GM18951 (cell line): ENCODE data around the gene SVIP.

Experiments used
- POLR2A ChIP-seq: IDR thresholded peaks from 4 replicates; pipeline ENCODE4 v1.6.1; 2011; ENCODE audit warnings: mild to moderate bottlenecking; ENCODE audit not compliant: insufficient read length, insufficient read depth; ENCODE audit errors: extremely low read depth
- in situ Hi-C: fragments of 300-500 bp; cut with MboI; formaldehyde crosslinking; loops from one replicate; pipeline ENCODE4 v1.12.0; 2022; ENCODE audit warnings: low sequenced_read_pairs, mixed read lengths, inconsistent platforms; ENCODE audit not compliant: unreplicated experiment

SVIP gene

DNA sequence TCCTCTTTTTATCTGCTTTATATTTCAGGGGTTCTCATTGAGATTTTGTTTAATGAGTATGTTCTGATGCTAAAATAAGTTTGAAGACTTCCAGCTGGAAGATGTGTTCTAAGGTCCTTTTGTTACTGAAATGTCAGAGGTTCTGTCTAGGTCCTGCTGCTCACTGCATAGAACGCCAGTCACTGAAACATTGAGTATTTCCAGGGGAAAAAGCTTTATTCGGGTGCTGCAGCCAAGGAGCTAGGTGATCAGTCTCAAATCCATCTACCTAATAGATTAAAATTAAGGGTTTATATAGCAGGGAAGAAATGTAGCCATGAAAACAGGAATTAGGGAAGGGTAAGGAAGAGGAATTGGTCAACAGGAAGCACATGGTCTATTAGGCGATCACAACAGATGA is 19.7 kb downstream of the SVIP start:
- in situ Hi-C loops, result no loop called here

DNA sequence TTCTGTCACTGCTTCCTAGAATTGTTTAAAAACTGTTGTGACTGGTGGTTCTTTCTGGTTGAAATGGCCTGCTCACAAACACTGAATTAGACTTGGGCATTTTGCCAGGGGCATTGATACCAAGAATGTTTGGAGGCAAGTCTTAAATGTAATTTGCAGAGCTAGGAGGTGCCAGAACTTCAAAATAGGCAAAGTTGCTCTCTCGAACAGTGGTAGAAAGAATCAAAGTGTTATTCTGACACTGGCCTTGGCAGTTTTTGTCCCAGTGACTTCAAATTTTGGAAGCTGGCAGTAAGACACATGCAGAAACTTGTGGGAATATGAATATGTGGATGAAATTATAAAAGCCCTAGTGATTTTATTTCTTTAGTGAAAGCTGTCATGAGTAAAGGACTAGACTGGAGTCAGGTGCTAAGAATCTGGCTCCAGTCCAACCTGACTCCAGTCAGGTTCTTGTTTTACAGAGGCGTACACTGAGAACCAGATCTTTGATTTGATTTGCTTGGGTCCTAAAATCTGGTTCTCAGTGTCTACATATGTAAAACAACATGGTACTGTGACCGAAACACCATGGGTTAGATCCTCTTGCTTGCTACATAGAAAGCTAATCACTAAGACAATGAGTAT is 20.9 kb downstream of the SVIP start:
- in situ Hi-C loops, result no loop called here
- no peak for TF ChIP-seq POLR2A

More for the DNA sequence above, 19.7 kb downstream of the SVIP start:
- TF ChIP-seq POLR2A, result no peak

DNA sequence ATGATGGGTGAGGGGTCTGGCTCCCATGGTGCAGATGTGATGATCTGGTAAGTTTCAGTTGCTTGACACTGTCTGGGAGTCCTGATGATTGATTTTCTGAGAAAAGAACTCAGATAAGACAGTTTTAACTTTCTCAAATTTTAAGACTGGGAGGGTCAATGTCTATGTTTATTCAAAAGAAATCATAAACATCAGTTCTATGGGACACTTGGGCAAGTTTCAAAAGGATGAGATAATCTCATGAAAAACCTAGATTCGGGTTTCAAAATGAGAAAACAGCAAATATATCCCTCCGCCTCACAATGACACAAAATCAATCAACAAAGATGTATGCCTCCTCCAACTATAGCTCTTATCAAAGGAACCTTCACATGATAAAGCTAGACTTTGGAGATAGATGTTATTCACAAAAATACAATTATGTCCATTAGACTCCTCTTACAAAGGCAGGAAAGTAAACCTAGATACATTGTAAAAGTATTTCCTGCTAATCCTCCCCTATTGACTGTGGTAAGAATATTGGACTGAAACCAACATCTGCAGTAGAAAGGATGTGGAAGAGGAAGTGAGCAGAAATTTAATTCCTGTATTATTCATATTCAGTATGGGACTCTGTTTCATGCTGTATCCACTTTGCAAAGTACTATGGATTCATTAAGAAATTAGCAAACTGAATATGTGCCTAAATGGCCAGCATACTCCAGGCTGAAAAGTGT is 21.6 kb downstream of the SVIP start:
- TF ChIP-seq POLR2A, result no peak
- in situ Hi-C loops, result no loop called here

DNA sequence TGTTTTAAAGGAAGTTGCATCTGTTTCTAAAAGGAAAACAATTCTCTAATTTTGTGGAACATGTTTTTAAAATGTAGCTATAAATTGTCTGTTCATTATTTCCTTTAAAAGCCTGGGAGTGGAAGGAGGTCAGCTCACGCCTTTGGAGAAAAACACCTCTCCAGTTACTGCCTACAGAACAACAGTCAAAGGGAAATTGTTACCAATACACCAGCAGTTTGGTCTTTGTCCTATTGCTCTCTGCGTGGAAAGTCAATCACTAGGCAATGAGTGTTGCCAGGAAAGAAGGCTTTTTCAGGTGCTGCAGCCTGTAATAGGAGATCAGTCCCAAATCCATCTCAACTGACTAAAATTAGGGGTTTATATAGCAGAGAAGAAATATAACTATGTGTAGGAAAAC is 22.2 kb downstream of the SVIP start:
- in situ Hi-C loops, result no loop called here
- TF ChIP-seq POLR2A, result no peak

DNA sequence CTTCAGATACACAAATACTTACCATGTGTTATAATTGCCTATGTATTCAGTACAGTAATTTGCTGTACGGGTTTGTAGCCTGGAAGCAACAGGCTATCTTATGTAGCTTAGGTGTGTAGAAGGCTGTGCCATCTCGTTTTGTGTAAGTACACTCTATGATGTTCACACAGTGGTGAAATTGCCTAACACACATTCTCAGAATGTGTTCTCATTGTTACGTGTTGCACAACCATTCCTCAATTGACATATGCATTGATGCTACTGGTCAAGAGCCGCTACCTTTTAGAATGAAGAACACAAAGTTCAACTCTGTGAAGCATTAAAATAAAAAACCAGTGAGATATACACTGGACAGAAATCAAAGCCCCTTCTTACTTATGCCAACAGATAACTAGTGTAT is 26.7 kb downstream of the SVIP start:
- no peak for TF ChIP-seq POLR2A
- in situ Hi-C loops, result no loop called here

DNA sequence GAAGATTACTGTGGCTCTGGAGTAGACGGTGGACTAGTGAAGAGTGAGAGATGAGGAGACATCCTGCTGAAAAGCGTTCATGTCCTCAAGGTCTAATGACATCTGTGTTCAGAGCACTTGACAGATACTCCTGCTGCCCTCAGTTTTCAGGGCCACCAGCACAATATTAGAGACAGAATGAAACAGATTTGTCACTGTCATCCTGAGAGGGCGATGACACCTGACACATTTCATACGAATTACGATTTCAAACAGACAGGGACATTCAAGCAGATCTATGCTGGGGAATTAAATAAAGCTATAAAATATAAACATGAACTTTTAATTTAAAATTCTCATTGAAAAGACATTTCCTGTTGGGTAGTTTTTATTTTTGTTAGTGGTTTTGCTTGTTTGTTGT is 29.1 kb downstream of the SVIP start:
- in situ Hi-C loops, result no loop called here
- TF ChIP-seq POLR2A, result no peak

DNA sequence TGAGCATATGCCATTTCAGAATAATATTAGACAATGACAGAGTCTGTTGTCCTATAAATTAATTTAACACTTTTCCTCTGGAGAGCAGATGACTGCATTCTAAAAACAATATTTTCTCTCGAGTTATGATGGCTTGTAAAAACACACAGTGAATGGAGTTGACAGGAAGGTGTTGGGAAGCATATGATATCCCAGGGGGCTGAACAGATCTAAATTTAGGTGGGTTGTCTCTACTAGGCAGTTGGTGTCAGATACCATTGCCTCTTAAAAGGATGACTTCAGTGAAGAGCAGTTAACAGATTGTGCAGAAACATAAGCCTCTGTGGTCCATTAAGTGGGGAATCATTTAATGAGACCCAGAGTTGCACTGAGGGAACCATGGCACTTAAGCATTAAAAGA is 30.7 kb downstream of the SVIP start:
- no peak for TF ChIP-seq POLR2A
- in situ Hi-C loops, result loop anchor here (25.0 kb wide), 1 partner anchor 462 kb away; the partner anchor contains the start of gene SLC17A6

DNA sequence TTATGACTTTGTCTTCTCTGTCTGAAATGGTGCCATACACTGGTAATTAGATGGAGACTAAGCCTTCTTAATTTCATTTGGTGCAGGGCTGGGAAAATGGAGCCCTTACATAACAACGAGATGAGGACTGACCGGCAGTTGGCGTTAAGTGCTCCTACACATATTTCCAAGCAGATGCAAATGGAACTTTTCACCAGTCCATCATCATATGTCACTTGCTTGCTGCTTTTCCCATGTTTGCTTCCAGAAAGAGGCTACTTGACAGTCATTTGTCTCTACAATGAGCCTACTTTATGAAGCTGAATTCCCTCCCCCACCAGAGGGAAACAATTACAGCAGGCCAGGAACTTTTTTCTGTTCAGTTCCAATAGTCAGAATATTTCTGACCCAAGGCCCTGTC is 32.6 kb downstream of the SVIP start:
- in situ Hi-C loops, result loop anchor here (25.0 kb wide), 1 partner anchor 460 kb away; the partner anchor contains the start of gene SLC17A6

DNA sequence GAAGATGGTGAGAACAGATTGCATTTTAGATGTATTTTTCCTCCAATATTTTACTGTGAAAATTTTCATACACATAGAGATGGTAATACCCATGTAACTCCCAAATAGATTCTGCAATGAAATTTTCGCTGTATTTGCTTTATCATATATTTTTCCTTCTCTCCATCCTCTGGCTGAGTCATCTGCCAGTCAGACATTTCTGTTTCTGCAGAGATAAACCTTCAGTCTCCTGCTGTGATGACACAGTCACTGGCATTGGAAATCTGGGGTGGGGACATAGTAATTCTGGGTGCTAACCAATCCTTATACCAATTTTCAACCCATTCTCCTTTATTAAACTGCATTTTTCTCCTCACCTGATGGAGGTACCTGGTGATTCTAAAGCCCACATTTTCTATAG is 33.7 kb downstream of the SVIP start:
- no peak for TF ChIP-seq POLR2A
- in situ Hi-C loops, result loop anchor here (25.0 kb wide), 1 partner anchor 459 kb away; the partner anchor contains the start of gene SLC17A6

More for the DNA sequence above, 32.6 kb downstream of the SVIP start:
- no peak for TF ChIP-seq POLR2A

DNA sequence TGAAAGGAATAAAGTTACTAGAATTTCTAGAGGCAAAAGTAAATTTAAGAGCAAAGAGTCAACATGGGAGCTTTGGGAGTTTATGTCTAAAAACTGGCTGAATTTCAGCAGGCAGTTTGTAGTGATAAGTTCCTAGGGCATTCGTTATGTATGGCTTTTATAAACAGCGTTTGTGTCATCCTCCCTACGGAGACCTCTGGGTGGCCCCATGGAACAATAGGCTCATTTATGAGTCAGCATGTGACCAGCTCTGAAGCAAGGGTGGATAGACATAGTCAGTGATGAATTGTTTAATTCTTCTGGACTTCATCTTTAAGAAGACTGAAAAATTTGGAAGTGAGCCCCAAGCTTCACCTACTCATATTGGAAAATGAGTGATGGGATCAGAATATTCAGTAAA is 37.1 kb downstream of the SVIP start:
- TF ChIP-seq POLR2A, result no peak
- in situ Hi-C loops, result loop anchor here (25.0 kb wide), 1 partner anchor 455 kb away; the partner anchor contains the start of gene SLC17A6

DNA sequence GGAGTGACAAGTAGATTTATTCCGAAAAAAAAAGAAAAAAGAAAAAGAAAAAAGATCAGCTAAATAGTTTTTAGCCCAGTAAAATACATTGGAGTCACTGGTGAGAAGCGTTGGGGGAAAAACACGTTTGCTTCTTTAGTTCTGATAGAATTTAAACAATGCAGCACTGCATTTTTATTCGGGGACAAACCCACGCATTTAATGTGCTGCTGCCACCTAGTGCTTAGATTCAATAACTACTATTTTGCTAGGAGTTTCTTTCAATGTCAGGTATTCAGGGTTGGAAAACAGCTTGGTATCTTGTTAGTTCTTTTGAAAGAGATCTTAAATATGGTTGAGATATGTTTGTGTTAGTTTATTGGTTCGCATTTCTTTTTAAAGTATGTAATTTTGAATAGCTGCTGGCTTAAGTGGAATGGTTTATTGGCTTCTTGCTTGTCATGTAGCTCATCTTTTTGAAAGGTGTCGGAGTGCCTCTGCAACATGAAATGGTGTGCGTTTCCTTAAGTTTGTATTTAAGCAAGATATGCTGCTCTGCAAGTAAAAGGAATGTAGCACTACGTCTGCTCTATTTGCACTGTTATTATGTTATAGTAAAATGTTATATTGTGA is 41.9 kb downstream of the SVIP start:
- in situ Hi-C loops, result loop anchor here (25.0 kb wide), 1 partner anchor 450 kb away; the partner anchor contains the start of gene SLC17A6
- TF ChIP-seq POLR2A, result no peak

DNA sequence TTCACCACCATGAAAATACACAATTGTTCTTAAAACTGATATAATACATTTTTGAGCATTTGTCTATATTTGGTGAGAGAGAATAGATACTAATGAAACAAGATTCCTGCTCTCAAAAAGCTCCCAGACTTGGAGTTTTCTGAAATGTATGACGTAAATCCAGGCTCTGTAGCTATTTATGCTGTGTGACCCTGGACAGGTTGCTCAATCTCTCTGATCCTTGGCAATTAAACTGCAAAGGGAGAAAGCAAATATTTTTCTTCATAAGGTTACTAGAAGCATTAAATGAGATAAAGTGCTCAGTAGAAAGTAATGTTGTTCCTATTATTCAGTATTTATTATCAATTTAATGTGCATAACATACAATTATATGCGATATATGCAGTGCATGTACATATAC is 42.5 kb downstream of the SVIP start:
- in situ Hi-C loops, result loop anchor here (25.0 kb wide), 1 partner anchor 450 kb away; the partner anchor contains the start of gene SLC17A6
- no peak for TF ChIP-seq POLR2A

DNA sequence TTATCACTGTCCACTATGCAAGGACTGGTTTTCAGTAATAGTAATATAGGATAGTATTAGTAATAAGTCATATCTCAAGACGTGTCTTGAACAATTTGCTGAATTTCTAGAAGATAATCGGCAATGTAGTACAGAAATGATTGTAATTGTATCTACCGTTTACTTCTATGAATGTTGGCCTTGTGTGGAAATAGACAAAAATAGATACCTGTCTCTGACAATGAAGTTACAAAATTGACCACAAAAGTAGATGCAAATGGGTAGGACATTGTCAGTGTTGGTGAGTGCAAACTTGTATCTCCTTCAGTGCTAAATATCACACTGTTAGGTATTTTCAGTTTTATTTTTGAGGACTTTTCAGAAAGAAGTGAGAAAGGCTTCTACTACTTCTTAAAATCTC is 43.1 kb downstream of the SVIP start:
- TF ChIP-seq POLR2A, result no peak
- in situ Hi-C loops, result loop anchor here (25.0 kb wide), 1 partner anchor 449 kb away; the partner anchor contains the start of gene SLC17A6

DNA sequence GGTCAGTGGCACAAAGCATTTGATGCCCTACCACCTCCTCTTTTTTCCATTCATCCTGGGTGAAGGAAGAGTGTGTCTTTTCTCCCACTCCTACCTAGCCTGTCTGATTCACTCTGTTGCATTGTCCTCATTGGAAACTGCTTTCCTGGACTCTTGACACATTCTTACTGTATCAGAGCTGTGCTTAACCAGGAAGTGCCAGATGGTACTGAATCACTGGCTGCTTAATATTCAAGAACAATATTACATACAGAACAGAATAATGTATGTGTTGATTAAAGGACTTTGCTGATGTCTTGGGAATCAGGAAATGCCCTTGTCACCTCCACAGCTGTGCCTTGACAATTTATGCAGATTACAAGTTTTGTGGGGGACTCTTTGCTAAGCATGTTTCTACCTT is 44.4 kb downstream of the SVIP start:
- TF ChIP-seq POLR2A, result no peak
- in situ Hi-C loops, result loop anchor here (25.0 kb wide), 1 partner anchor 448 kb away; the partner anchor contains the start of gene SLC17A6
